AG04449 (cell line): ENCODE data around the gene UGT2B17.
"Not testable (repeated sequence)": the region's sequence is repeated elsewhere in the genome, so short reads cannot be mapped to it uniquely, and the experiment has no call there.

Source experiments
- CTCF ChIA-PET: fragments of 350-600 bp; formaldehyde crosslinking; extraction: SDS; loops from one replicate; lab custom pipeline; 2021; ENCODE audit warnings: antibody characterized with exemption; lab: Yijun Ruan, JAX
- POLR2A ChIA-PET: fragments of 400-600, 350-600 bp; formaldehyde crosslinking; extraction: SDS; loops from one replicate; lab custom pipeline; 2020; ENCODE audit warnings: antibody characterized with exemption, inconsistent platforms; lab: Yijun Ruan, JAX
- DNase-seq: peaks from one replicate; pipeline ENCODE4 v3.0.0-alpha.2; 2010; ENCODE audit warnings: low read depth, low spot score
- H3K4me3 ChIP-seq: 2 replicates; pipeline ENCODE4 v1.5.1; 2011; ENCODE audit warnings: low read depth, mild to moderate bottlenecking, control low read depth, low read length
- CTCF ChIP-seq: IDR thresholded peaks from one replicate; pipeline ENCODE4 v1.5.1; 2011; ENCODE audit warnings: mild to moderate bottlenecking, moderate library complexity, low read length, control low read depth, inconsistent platforms; ENCODE audit not compliant: insufficient read depth; ENCODE audit errors: missing control alignments

Gene UGT2B17

GRCh38 chr4:68572653-68573170, 3.4 kb downstream of the UGT2B17 start:
- no peak for DNase-seq
- TF ChIP-seq CTCF: no peak
- no peak overlapping the region for H3K4me3 ChIP-seq
- ChIA-PET CTCF (no interaction called here), POLR2A (no interaction called here)

DNA sequence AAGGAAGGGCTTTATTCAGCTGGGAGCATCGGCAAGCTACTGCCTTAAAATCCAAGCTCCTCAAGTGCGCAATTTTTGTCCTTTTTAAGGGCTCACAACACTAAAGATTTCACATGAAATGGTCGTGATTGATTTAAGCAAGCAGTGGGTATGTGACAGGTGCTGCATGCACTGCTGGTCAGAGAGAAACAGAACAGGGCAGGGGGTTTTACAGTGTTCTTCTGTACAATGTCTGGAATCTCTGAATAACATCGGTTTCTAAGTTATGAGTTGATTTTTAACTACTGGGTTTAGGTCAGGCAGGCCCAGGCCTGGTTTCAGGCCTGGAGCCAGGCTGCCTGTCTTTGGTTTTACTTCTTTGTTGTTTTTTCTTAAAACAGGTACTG, 6.0 kb downstream of the UGT2B17 start:
- TF ChIP-seq CTCF: no peak

GRCh38 chr4:68569466-68570121, 6.5 kb downstream of the UGT2B17 start:
- POLR2A ChIA-PET: no interaction called here
- H3K4me3 ChIP-seq: no peak overlapping the region
- no peak for TF ChIP-seq CTCF
- DNase-seq: no peak
- CTCF ChIA-PET: no interaction called here

More for the DNA sequence above, 6.0 kb downstream of the UGT2B17 start:
- H3K4me3 ChIP-seq: no peak overlapping the region
- ChIA-PET POLR2A (no interaction called here), CTCF (no interaction called here)
- no peak for DNase-seq

DNA sequence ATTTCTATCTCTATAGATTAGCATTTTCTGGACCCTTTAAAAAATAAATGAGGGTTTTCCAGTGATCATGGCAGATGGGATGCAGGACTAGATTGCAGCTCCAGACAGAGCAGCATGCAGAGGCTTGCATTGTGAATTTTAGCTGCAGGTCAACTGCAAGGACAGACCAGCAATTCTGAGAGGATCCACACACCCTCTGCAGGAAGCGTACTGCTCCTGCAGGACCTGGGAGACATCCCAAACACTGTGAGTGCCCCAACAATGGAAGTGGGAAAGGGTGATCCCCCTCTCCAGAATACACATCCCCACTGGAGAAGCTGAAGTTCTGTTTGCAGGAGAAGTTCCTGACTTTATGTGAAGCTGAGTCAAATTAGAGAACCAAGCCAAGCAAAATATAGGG, 7.1 kb downstream of the UGT2B17 start:
- POLR2A ChIA-PET, H3K4me3 ChIP-seq, DNase-seq, CTCF ChIA-PET: not testable (repeated sequence)

- POLR2A ChIA-PET, DNase-seq, H3K4me3 ChIP-seq, CTCF ChIA-PET: not testable (repeated sequence)
Measured at GRCh38 chr4:68568535-68568934, 7.6 kb downstream of the UGT2B17 start.

GRCh38 chr4:68566364-68566763, 9.8 kb downstream of the UGT2B17 start:
- CTCF ChIA-PET, H3K4me3 ChIP-seq, DNase-seq, POLR2A ChIA-PET: not testable (repeated sequence)

GRCh38 chr4:68565082-68565481, 11.0 kb downstream of the UGT2B17 start:
- H3K4me3 ChIP-seq, CTCF ChIA-PET, DNase-seq, POLR2A ChIA-PET: not testable (repeated sequence)

DNA sequence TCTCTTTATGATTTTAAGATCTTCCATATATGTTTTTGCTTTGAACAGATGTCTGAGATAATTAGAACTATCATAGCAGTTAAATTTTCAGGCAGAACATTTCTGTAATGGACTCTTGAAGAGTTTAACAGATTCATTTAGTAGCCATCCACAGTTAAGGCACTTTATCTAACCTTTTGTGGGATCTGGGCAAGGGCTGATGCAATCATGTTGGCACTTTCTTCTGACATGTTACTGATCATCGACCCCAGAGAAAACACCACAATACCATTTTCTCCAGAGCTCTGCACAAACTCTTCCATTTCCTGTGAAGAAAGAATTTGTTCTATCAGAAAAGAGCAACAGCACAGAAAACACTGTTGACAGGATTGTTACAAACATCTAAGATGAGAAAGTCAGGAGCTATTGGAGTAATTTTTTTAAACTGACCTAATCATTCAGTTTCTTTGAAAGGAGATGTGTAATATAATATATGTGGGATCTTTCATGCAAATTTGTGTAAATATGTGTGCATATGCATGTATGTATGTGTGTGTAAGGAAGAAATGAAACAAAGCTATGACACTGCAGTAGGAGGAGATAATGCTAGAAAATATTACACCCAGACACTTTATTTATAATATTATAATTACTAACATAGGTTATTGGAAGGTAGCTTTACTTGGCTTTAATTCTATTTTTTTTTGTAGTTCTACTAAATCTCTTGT, 15.6 kb downstream of the UGT2B17 start:
- POLR2A ChIA-PET, H3K4me3 ChIP-seq, DNase-seq, CTCF ChIA-PET: not testable (repeated sequence)

GRCh38 chr4:68553830-68554229, 22.3 kb downstream of the UGT2B17 start:
- H3K4me3 ChIP-seq, CTCF ChIA-PET, POLR2A ChIA-PET, DNase-seq: not testable (repeated sequence)

- H3K4me3 ChIP-seq, POLR2A ChIA-PET, DNase-seq, CTCF ChIA-PET: not testable (repeated sequence)
Measured at GRCh38 chr4:68552818-68553811, 23.0 kb downstream of the UGT2B17 start.

GRCh38 chr4:68542742-68543141, 33.4 kb downstream of the UGT2B17 start:
- H3K4me3 ChIP-seq, CTCF ChIA-PET, POLR2A ChIA-PET, DNase-seq: not testable (repeated sequence)
